HS-27A (cell line): Measurements from ENCODE around the gene OTULIN.

Experiments
- DNase-seq: peaks from one replicate; pipeline ENCODE4 v3.0.0-alpha.2; 2012; ENCODE audit warnings: low read depth, missing footprints

OTULIN gene

GRCh38 chr5:14721990-14722656 lies 57.6 kb downstream of the OTULIN start:
- DNase-seq = no peak

GRCh38 chr5:14722923-14723322 lies 58.4 kb downstream of the OTULIN start:
- no peak for DNase-seq

- DNase-seq = no peak
Observed at GRCh38 chr5:14723701-14724132, 59.2 kb downstream of the OTULIN start.

- no peak for DNase-seq
Observed at GRCh38 chr5:14724633-14725032, 60.1 kb downstream of the OTULIN start.

GRCh38 chr5:14726066-14726838 lies 61.7 kb downstream of the OTULIN start:
- no peak for DNase-seq

- DNase-seq = peak; percentile 43
Observed at GRCh38 chr5:14727428-14727865, 62.9 kb downstream of the OTULIN start.

GRCh38 chr5:14727928-14728458 lies 63.5 kb downstream of the OTULIN start:
- no peak for DNase-seq

- DNase-seq = no peak
Observed at GRCh38 chr5:14728459-14728938, 64.0 kb downstream of the OTULIN start.

GRCh38 chr5:14729448-14730385 lies 65.2 kb downstream of the OTULIN start:
- DNase-seq = no peak

GRCh38 chr5:14730466-14730865 lies 65.9 kb downstream of the OTULIN start:
- no peak for DNase-seq

GRCh38 chr5:14730881-14731280 lies 66.4 kb downstream of the OTULIN start:
- DNase-seq = no peak

GRCh38 chr5:14732991-14733390 lies 68.5 kb downstream of the OTULIN start:
- DNase-seq = no peak

- no peak for DNase-seq
Observed at GRCh38 chr5:14733661-14734060, 69.1 kb downstream of the OTULIN start.

GRCh38 chr5:14734396-14734795 lies 69.9 kb downstream of the OTULIN start:
- no peak for DNase-seq

- no peak for DNase-seq
Observed at GRCh38 chr5:14735944-14736343, 71.4 kb downstream of the OTULIN start.

- DNase-seq = no peak
Observed at GRCh38 chr5:14737291-14737690, 72.8 kb downstream of the OTULIN start.

GRCh38 chr5:14738050-14738449 lies 73.5 kb downstream of the OTULIN start:
- DNase-seq = no peak

- no peak for DNase-seq
Observed at GRCh38 chr5:14739538-14739937, 75.0 kb downstream of the OTULIN start.

- DNase-seq = no peak
Observed at GRCh38 chr5:14739981-14740380, 75.5 kb downstream of the OTULIN start.

- DNase-seq = no peak
Observed at GRCh38 chr5:14741131-14741530, 76.6 kb downstream of the OTULIN start.

GRCh38 chr5:14741801-14742440 lies 77.4 kb downstream of the OTULIN start:
- DNase-seq = no peak
